HCT116 (cell line): ENCODE results near the gene PSMD10.

Experiments
- CEBPB ChIP-seq: IDR thresholded peaks from 2 replicates; pipeline ENCODE4 v1.6.1; 2012; ENCODE audit warnings: low read depth
- EZH2 ChIP-seq: fragments of 200-600 bp; sonication (generic); IDR thresholded peaks from 2 replicates; pipeline ENCODE4 v1.6.1; 2017; ENCODE audit warnings: antibody characterized with exemption, mixed run types
- EZH2phosphoT487 ChIP-seq: fragments of 200-600 bp; IDR thresholded peaks from 2 replicates; pipeline ENCODE4 v1.6.1; 2018; ENCODE audit warnings: antibody characterized with exemption, borderline replicate concordance
- POLR2A ChIP-seq: IDR thresholded peaks from 2 replicates; pipeline ENCODE4 v1.7.0; 2011; ENCODE audit warnings: borderline replicate concordance; ENCODE audit not compliant: insufficient read depth, insufficient read length; ENCODE audit errors: extremely low read depth
- POLR2AphosphoS5 ChIP-seq: IDR thresholded peaks from 2 replicates; pipeline ENCODE4 v1.6.1; 2011; ENCODE audit warnings: mild to moderate bottlenecking, low read depth, low read length, moderate library complexity
- TCF7L2 ChIP-seq: IDR thresholded peaks from 2 replicates; pipeline ENCODE4 v1.7.0; 2011; ENCODE audit warnings: borderline replicate concordance, inconsistent platforms; ENCODE audit not compliant: insufficient read depth, insufficient read length; ENCODE audit errors: extremely low read depth
- ZNF274 ChIP-seq: fragments of 200-500 bp; sonication (Bioruptor generic); IDR thresholded peaks from 2 replicates; pipeline ENCODE4 v1.6.1; 2014; ENCODE audit warnings: mild to moderate bottlenecking, low read depth, low read length, inconsistent platforms
- TF ChIP-seq, protein P1 (sequence below): IDR thresholded peaks from 2 replicates; pipeline ENCODE4 v1.6.1; 2012
- TF ChIP-seq, protein P2 (sequence below), 3 experiments: fragments of 200-600 bp in 1 of 3; sonication (generic) in 1 of 3; IDR thresholded peaks in 2 of 3; conservative IDR thresholded peaks in 1 of 3; 2 replicates each; pipeline ENCODE4 v1.5.1; 2012 to 2017; ENCODE audit warnings: low read depth in 2 of 3, low read length in 2 of 3, antibody characterized with exemption in 1 of 3, borderline replicate concordance in 1 of 3, control low read depth in 1 of 3, mild to moderate bottlenecking in 1 of 3, mixed read lengths in 1 of 3, mixed run types in 1 of 3, moderate library complexity in 1 of 3; ENCODE audit not compliant: insufficient read depth in 1 of 3
- TF ChIP-seq, protein P3 (sequence below): IDR thresholded peaks from 2 replicates; pipeline ENCODE4 v1.6.1; 2012; ENCODE audit warnings: low read depth

DNA sequence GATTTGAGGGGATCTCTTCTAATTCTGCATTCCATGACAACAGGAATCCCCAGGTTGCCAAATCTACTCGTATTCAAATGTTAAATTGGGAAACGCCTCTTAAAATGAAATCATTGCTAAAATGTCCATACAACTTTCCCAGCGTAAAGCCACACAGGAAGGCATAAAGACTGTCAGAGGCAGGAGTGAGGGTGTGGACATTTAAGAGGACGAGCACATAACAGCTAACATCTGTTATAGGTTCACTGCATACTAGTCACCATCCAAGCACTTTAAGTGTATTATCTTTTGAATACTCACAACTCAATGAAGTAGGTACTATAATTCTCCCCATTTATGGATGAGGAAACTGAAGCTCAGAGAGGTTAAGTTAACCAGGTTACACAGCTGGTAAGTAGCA is 35.8 kb upstream of the PSMD10 start:
- no peak for TF ChIP-seq EZH2phosphoT487
- TF ChIP-seq, protein P1, sequence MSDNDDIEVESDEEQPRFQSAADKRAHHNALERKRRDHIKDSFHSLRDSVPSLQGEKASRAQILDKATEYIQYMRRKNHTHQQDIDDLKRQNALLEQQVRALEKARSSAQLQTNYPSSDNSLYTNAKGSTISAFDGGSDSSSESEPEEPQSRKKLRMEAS = no peak
- TF ChIP-seq, protein P2, sequence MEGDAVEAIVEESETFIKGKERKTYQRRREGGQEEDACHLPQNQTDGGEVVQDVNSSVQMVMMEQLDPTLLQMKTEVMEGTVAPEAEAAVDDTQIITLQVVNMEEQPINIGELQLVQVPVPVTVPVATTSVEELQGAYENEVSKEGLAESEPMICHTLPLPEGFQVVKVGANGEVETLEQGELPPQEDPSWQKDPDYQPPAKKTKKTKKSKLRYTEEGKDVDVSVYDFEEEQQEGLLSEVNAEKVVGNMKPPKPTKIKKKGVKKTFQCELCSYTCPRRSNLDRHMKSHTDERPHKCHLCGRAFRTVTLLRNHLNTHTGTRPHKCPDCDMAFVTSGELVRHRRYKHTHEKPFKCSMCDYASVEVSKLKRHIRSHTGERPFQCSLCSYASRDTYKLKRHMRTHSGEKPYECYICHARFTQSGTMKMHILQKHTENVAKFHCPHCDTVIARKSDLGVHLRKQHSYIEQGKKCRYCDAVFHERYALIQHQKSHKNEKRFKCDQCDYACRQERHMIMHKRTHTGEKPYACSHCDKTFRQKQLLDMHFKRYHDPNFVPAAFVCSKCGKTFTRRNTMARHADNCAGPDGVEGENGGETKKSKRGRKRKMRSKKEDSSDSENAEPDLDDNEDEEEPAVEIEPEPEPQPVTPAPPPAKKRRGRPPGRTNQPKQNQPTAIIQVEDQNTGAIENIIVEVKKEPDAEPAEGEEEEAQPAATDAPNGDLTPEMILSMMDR (IDR thresholded peaks at IDR 0.05 in 2 of 3, conservative IDR thresholded peaks at IDR 0.05 in 1 of 3; ENCODE audit: borderline replicate concordance in 1 of 3, insufficient read depth in 1 of 3, low read depth in 2 of 3, low read length in 2 of 3) = no peak
- TF ChIP-seq POLR2AphosphoS5 = no peak
- TF ChIP-seq TCF7L2 = no peak
- TF ChIP-seq POLR2A = no peak
- no peak for TF ChIP-seq CEBPB
- no peak for TF ChIP-seq EZH2
- TF ChIP-seq, protein P3, sequence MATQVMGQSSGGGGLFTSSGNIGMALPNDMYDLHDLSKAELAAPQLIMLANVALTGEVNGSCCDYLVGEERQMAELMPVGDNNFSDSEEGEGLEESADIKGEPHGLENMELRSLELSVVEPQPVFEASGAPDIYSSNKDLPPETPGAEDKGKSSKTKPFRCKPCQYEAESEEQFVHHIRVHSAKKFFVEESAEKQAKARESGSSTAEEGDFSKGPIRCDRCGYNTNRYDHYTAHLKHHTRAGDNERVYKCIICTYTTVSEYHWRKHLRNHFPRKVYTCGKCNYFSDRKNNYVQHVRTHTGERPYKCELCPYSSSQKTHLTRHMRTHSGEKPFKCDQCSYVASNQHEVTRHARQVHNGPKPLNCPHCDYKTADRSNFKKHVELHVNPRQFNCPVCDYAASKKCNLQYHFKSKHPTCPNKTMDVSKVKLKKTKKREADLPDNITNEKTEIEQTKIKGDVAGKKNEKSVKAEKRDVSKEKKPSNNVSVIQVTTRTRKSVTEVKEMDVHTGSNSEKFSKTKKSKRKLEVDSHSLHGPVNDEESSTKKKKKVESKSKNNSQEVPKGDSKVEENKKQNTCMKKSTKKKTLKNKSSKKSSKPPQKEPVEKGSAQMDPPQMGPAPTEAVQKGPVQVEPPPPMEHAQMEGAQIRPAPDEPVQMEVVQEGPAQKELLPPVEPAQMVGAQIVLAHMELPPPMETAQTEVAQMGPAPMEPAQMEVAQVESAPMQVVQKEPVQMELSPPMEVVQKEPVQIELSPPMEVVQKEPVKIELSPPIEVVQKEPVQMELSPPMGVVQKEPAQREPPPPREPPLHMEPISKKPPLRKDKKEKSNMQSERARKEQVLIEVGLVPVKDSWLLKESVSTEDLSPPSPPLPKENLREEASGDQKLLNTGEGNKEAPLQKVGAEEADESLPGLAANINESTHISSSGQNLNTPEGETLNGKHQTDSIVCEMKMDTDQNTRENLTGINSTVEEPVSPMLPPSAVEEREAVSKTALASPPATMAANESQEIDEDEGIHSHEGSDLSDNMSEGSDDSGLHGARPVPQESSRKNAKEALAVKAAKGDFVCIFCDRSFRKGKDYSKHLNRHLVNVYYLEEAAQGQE = no peak
- no peak for TF ChIP-seq ZNF274
